IMR-90 (cell line): ENCODE measurements around the gene SUGCT.

ENCODE experiments used
- BHLHE40 ChIP-seq: fragments of 150-350 bp; IDR thresholded peaks from 2 replicates; pipeline ENCODE4 v1.6.1; 2016; ENCODE audit warnings: mild to moderate bottlenecking, low read depth, low read length
- CHD1 ChIP-seq: IDR thresholded peaks from 2 replicates; pipeline ENCODE4 v1.6.1; 2012; ENCODE audit warnings: low read depth, low read length, improper control_type of control experiment
- CTCF ChIP-seq: conservative IDR thresholded peaks from 2 replicates; pipeline ENCODE4 v1.5.1; 2012; ENCODE audit warnings: mild to moderate bottlenecking, low read depth, low read length, improper control_type of control experiment
- MAZ ChIP-seq: IDR thresholded peaks from 2 replicates; pipeline ENCODE4 v1.6.1; 2012; ENCODE audit warnings: low read depth, mild to moderate bottlenecking, low read length, improper control_type of control experiment, moderate library complexity, borderline replicate concordance
- MXI1 ChIP-seq: IDR thresholded peaks from 2 replicates; pipeline ENCODE4 v1.6.1; 2012; ENCODE audit warnings: low read depth, mild to moderate bottlenecking, low read length, moderate library complexity, borderline replicate concordance
- POLR2A ChIP-seq: IDR thresholded peaks from 2 replicates; pipeline ENCODE4 v1.6.1; 2012; ENCODE audit warnings: mild to moderate bottlenecking, low read depth, low read length
- RCOR1 ChIP-seq: IDR thresholded peaks from 2 replicates; pipeline ENCODE4 v1.6.1; 2012; ENCODE audit warnings: mild to moderate bottlenecking, low read length, improper control_type of control experiment; ENCODE audit not compliant: insufficient replicate concordance
- RFX5 ChIP-seq: IDR thresholded peaks from 2 replicates; pipeline ENCODE4 v1.8.0; 2012; ENCODE audit warnings: low read depth, mild to moderate bottlenecking, low read length, moderate library complexity
- USF2 ChIP-seq: fragments of 150-350 bp; IDR thresholded peaks from 2 replicates; pipeline ENCODE4 v1.6.1; 2017; ENCODE audit warnings: mild to moderate bottlenecking, antibody characterized with exemption, low read length, low read depth
- TF ChIP-seq, protein P1 (sequence below): fragments of 150-350 bp; IDR thresholded peaks from 2 replicates; pipeline ENCODE4 v1.6.1; 2016; ENCODE audit warnings: low read depth, mild to moderate bottlenecking, low read length, moderate library complexity, borderline replicate concordance

GRCh38 chr7:40213291-40213690, 78.5 kb downstream of the SUGCT start:
- TF ChIP-seq CTCF (no peak), MAZ (no peak), POLR2A (no peak), BHLHE40 (no peak), CHD1 (no peak), RCOR1 (no peak), MXI1 (no peak), USF2 (no peak), RFX5 (no peak)
- TF ChIP-seq, protein P1, sequence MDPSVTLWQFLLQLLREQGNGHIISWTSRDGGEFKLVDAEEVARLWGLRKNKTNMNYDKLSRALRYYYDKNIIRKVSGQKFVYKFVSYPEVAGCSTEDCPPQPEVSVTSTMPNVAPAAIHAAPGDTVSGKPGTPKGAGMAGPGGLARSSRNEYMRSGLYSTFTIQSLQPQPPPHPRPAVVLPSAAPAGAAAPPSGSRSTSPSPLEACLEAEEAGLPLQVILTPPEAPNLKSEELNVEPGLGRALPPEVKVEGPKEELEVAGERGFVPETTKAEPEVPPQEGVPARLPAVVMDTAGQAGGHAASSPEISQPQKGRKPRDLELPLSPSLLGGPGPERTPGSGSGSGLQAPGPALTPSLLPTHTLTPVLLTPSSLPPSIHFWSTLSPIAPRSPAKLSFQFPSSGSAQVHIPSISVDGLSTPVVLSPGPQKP: no peak
